K562 (cell line): ENCODE data around the gene SUPT3H. TPM values are rescaled to one million over a fixed set of nuclear protein-coding genes. Genes with fewer than 3 reads are reported as not detected.

ENCODE experiments used
- ATAC-seq: fragments of 200-7000 bp; cut with Tn5 transposase; 3 replicates; pipeline ENCODE4 v1.9.1; 2020; ENCODE audit warnings: moderate library complexity
- BruUV-seq: library from RNA; stranded (reverse); fragments of 400-500 nt; replicated peaks from 2 replicates; lab custom pipeline; 2021; lab: Mats Ljungman, UMichigan
- CTCF ChIA-PET: fragments of 300-600 bp; formaldehyde crosslinking; extraction: SDS; loops from one replicate; lab custom pipeline; 2021; ENCODE audit warnings: low intra/inter-chr PET ratio; lab: Yijun Ruan, JAX
- POLR2A ChIA-PET: fragments of 300-600, 350-650 bp; sonication (Branson Sonifier 250); formaldehyde crosslinking; extraction: SDS; loops from one replicate; lab custom pipeline; 2021; ENCODE audit warnings: antibody characterized with exemption, inconsistent platforms; lab: Yijun Ruan, JAX
- DNase-seq, 4 experiments: peaks; one replicate each; pipeline versions ENCODE4 v3.0.0 to v3.0.0-alpha.2; 2011 to 2018; ENCODE audit warnings: low spot score in 3 of 4, mixed read lengths in 3 of 4; ENCODE audit errors: extremely low read depth in 1 of 4
- FAIRE-seq: peaks from 2 replicates; lab custom pipeline; 2011; peaks lifted over from hg19 to GRCh38; lab: Jason Lieb, UNC
- H2AFZ ChIP-seq: 2 replicates; pipeline ENCODE4 v1.6.0; 2011; ENCODE audit warnings: low read depth, low read length, control low read depth, inconsistent platforms
- H3K27ac ChIP-seq: fragments of 200-600 bp; 3 replicates; pipeline ENCODE4 v1.8.0; 2011; ENCODE audit warnings: low read depth, mild to moderate bottlenecking, control low read depth, inconsistent platforms, low read length, moderate library complexity, mixed read lengths; ENCODE audit errors: extremely low read depth
- H3K27me3 ChIP-seq, 2 experiments: fragments of 300-600 bp in 1 of 2; 2 replicates in 1 of 2; 3 replicates in 1 of 2; pipeline versions ENCODE4 v1.6.0 to v1.8.0; 2011; ENCODE audit warnings: inconsistent platforms in 2 of 2, low read length in 2 of 2, mild to moderate bottlenecking in 1 of 2, mixed read lengths in 1 of 2, moderate library complexity in 1 of 2; ENCODE audit not compliant: control insufficient read depth in 2 of 2, insufficient read depth in 2 of 2
- H3K36me3 ChIP-seq: fragments of 300-600 bp; 3 replicates; pipeline ENCODE4 v1.8.0; 2011; ENCODE audit warnings: mild to moderate bottlenecking, low read length, inconsistent platforms; ENCODE audit not compliant: control insufficient read depth, insufficient read depth
- H3K4me1 ChIP-seq, 2 experiments: fragments of 200-600 bp in 1 of 2; replicated peaks in 1 of 2; 2 replicates in 1 of 2; 3 replicates in 1 of 2; pipeline versions ENCODE4 v1.5.1 to v1.8.0; 2011; ENCODE audit warnings: inconsistent platforms in 2 of 2, low read length in 2 of 2, mild to moderate bottlenecking in 1 of 2, mixed read lengths in 1 of 2, moderate library complexity in 1 of 2; ENCODE audit not compliant: control insufficient read depth in 2 of 2, insufficient read depth in 2 of 2
- H3K4me2 ChIP-seq: 2 replicates; pipeline ENCODE4 v1.6.1; 2011; ENCODE audit warnings: low read length, control low read depth, inconsistent platforms, mixed read lengths; ENCODE audit not compliant: insufficient read depth
- H3K4me3 ChIP-seq: fragments of 200-600 bp; sonication (generic), shearing (Covaris generic); 2 replicates; pipeline ENCODE4 v1.5.1; 2016; ENCODE audit warnings: control low read depth, inconsistent platforms
- H3K79me2 ChIP-seq: fragments of 200-600 bp; 3 replicates; pipeline ENCODE4 v1.8.0; 2011; ENCODE audit warnings: low read length, inconsistent platforms; ENCODE audit not compliant: control insufficient read depth, insufficient read depth
- H3K9ac ChIP-seq, 2 experiments: 2 replicates each; pipeline versions ENCODE4 v1.6.0 to v1.6.1; 2011; ENCODE audit warnings: low read depth in 2 of 2, low read length in 2 of 2, control low read depth in 1 of 2, inconsistent platforms in 1 of 2, mild to moderate bottlenecking in 1 of 2, mixed read lengths in 1 of 2; ENCODE audit not compliant: insufficient read depth in 1 of 2
- H3K9me1 ChIP-seq: one replicate; pipeline ENCODE4 v1.6.0; 2011; ENCODE audit warnings: inconsistent platforms, mild to moderate bottlenecking, low read length, moderate library complexity; ENCODE audit not compliant: control insufficient read depth, insufficient read depth
- H3K9me3 ChIP-seq: replicated peaks from 2 replicates; pipeline ENCODE4 v1.5.1; 2011; ENCODE audit warnings: low read depth, low read length, inconsistent platforms; ENCODE audit not compliant: control insufficient read depth, insufficient read depth
- H4K20me1 ChIP-seq: replicated peaks from 2 replicates; pipeline ENCODE4 v1.6.1; 2011; ENCODE audit warnings: low read length, inconsistent platforms, mixed read lengths; ENCODE audit not compliant: control insufficient read depth, insufficient read depth
- HBP1 ChIP-seq: fragments of 450-650 bp; formaldehyde crosslinking; IDR thresholded peaks from 2 replicates; pipeline ENCODE4 v1.4.0; 2022; ENCODE audit warnings: missing genetic modification characterization
- HEY1 ChIP-seq: fragments of 250-450 bp; sonication (Bioruptor Pico); IDR thresholded peaks from 2 replicates; pipeline ENCODE4 v1.5.0; 2020; ENCODE audit warnings: mild to moderate bottlenecking, moderate library complexity, borderline replicate concordance
- KLF16 ChIP-seq: IDR thresholded peaks from 2 replicates; pipeline ENCODE4 v1.6.1; 2016; ENCODE audit warnings: antibody characterized with exemption
- PTBP1 ChIP-seq: fragments of 200-400 bp; formaldehyde crosslinking; IDR thresholded peaks from 2 replicates; pipeline ENCODE4 v1.6.1; 2017; ENCODE audit warnings: low read depth, low read length
- RBM25 ChIP-seq: fragments of 200-400 bp; formaldehyde crosslinking; IDR thresholded peaks from 2 replicates; pipeline ENCODE4 v1.6.1; 2018; ENCODE audit warnings: low read length, low read depth, moderate library complexity; ENCODE audit not compliant: severe bottlenecking
- SMARCB1 ChIP-seq: IDR thresholded peaks from 2 replicates; pipeline ENCODE4 v1.6.1; 2011; ENCODE audit warnings: improper control_type of control experiment, low read depth; ENCODE audit not compliant: insufficient read length
- ZNF766 ChIP-seq: fragments of 200-800 bp; sonication (Bioruptor generic); conservative IDR thresholded peaks from 2 replicates; pipeline ENCODE4 v1.6.1; 2016; ENCODE audit warnings: missing genetic modification characterization, missing compliant biosample characterization
- in situ Hi-C: fragments of 300-500 bp; cut with MboI; formaldehyde crosslinking; loops from 4 replicates; pipeline ENCODE4 v1.15.0; 2018; ENCODE audit warnings: inconsistent platforms, mixed read lengths
- intact Hi-C: fragments of 100-400 bp; cut with micrococcal nuclease; formaldehyde crosslinking; loops from 2 replicates; pipeline ENCODE4 v1.14.2; 2022
- polyA plus RNA-seq, 8 experiments: library from polyadenylated mRNA; depleted of rRNA in 4 of 8; stranded (reverse) in 5 of 8; unstranded in 3 of 8; fragments of >200 nt; fragmentation: Nextera tagmentation in 2 of 8; fragmentation: Illumina TruSeq in 1 of 8; extraction: Ambion mirVana in 2 of 8; extraction: Trizol in 1 of 8; gene quantifications; 2 replicates each; pipeline versions ENCODE4 v1.2.1 to v1.2.3, GENCODE V29; 2011 to 2014; ENCODE audit warnings: inconsistent platforms in 1 of 8, missing spikeins in 1 of 8
- total RNA-seq, 7 experiments: library from RNA; depleted of rRNA in 6 of 7; stranded (reverse); fragments of >200 nt in 6 of 7; fragmentation: Illumina TruSeq in 2 of 7; extraction: Trizol in 2 of 7; gene quantifications; 2 replicates each; pipeline versions ENCODE4 v1.2.1 to v1.2.3, GENCODE V29; 2011 to 2021; ENCODE audit warnings: low replicate concordance in 1 of 7
- TF ChIP-seq, protein P1 (sequence below): fragments of 250-450 bp; sonication (Bioruptor Pico); IDR thresholded peaks from 2 replicates; pipeline ENCODE4 v1.4.0; 2020; ENCODE audit warnings: mild to moderate bottlenecking, moderate library complexity

Gene SUPT3H
- total and polyA plus RNA-seq, 9 of the 15 experiments (the other 6 are each of a cell fraction or from before 2014, with no cell fraction given) = 7.2 to 16.3 (median 11.9) TPM

DNA sequence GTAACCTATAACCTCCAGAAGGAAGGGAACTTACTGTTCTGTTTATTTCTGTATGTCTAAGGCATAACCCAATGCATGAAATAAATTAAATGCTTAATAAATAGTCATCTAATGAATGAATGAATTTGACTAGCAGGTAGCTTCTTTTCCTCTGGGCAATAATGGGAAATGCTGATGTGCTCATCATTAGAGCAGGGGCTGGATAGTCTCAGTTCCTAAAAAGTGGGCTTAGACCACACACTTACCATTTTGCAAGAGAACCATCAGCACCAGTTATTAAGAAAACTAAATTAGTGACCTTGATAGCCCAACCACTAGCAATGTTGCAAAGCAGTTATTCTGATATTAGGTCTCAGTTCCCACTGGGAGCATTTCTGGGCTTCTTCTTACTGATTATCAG, 540.5 kb downstream of the SUPT3H start:
- Histone ChIP-seq H3K27ac (no peak overlapping the region), H4K20me1 (no peaks in the 10 kb centered on the region), H3K4me1 (no peaks in the 10 kb centered on the region), H3K9me1 (no peaks in the 10 kb centered on the region)
- no peak for ATAC-seq
- DNase-seq = no peak
- no peak for TF ChIP-seq RBM25
- TF ChIP-seq ZNF766 (CRISPR knock-in tag) = no peak
- no peak for TF ChIP-seq SMARCB1
- no peak for TF ChIP-seq HBP1
- TF ChIP-seq KLF16 = no peak
- TF ChIP-seq HEY1 (CRISPR knock-in tag) = no peak
- TF ChIP-seq, protein P1, sequence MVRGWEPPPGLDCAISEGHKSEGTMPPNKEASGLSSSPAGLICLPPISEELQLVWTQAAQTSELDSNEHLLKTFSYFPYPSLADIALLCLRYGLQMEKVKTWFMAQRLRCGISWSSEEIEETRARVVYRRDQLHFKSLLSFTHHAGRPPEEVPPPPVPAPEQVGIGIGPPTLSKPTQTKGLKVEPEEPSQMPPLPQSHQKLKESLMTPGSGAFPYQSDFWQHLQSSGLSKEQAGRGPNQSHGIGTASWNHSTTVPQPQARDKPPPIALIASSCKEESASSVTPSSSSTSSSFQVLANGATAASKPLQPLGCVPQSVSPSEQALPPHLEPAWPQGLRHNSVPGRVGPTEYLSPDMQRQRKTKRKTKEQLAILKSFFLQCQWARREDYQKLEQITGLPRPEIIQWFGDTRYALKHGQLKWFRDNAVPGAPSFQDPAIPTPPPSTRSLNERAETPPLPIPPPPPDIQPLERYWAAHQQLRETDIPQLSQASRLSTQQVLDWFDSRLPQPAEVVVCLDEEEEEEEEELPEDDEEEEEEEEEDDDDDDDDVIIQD (CRISPR knock-in tag) = no peak
- no peak for TF ChIP-seq PTBP1
- TF ChIP-seq, all 486 proteins: peak for 0
- no peak overlapping the region for H2AFZ ChIP-seq
- no peak overlapping the region for H3K4me3 ChIP-seq
- no peak overlapping the region for H3K4me2 ChIP-seq
- H3K36me3 ChIP-seq = no peaks in the 10 kb centered on the region
- no peak overlapping the region for H3K9ac ChIP-seq
- no peaks in the 10 kb centered on the region for H3K27me3 ChIP-seq
- no peak for FAIRE-seq
- H3K9me3 ChIP-seq = no peaks in the 10 kb centered on the region
- POLR2A ChIA-PET = interaction anchor here (0.5 to 0.6 kb wide), 2 partner anchors 717 to 741 kb away, joined by 3 to 4 read pairs; no protein-coding TSS in a partner anchor
- CTCF ChIA-PET = no interaction called here
- in situ Hi-C loops (no loop called here), intact Hi-C loops (no loop called here)
- H3K79me2 ChIP-seq = no peaks in the 10 kb centered on the region
- no TSS peak for BruUV-seq
